Caki2 (cell line): Measurements from ENCODE around the gene HSD11B1. TPM values are rescaled to one million over a fixed set of nuclear protein-coding genes. Genes with fewer than 3 reads are reported as not detected.

Experiments used
- DNase-seq: peaks from one replicate; pipeline ENCODE4 v3.0.0-alpha.2; 2015; ENCODE audit warnings: low read depth
- in situ Hi-C: cut with HindIII; loops from 2 replicates; pipeline ENCODE4 v1.10.0; 2016; ENCODE audit warnings: low sequenced_read_pairs, low pct_unique_long_range_greater_than_20kb, mixed read lengths
- total RNA-seq: library from RNA; depleted of rRNA; stranded (reverse); fragments of >200 nt; shearing (Covaris generic); gene quantifications from 2 replicates; pipeline ENCODE4 v1.2.3, GENCODE V29; 2014; ENCODE audit warnings: low replicate concordance; rRNA removed

HSD11B1 gene
- total RNA-seq, 1 experiment from 2014 or later: not detected

- in situ Hi-C loops: no loop called here
- DNase-seq: no peak
These were observed 64.7 kb downstream of the HSD11B1 start for GRCh38 chr1:209769171-209769904.

GRCh38 chr1:209769971-209770370 lies 65.3 kb downstream of the HSD11B1 start:
- in situ Hi-C loops: no loop called here
- DNase-seq: no peak

GRCh38 chr1:209770636-209771415 lies 66.2 kb downstream of the HSD11B1 start:
- in situ Hi-C loops: no loop called here
- DNase-seq: no peak

- DNase-seq: no peak
- in situ Hi-C loops: no loop called here
These were observed 67.5 kb downstream of the HSD11B1 start for GRCh38 chr1:209772126-209772525.

- in situ Hi-C loops: no loop called here
- no peak for DNase-seq
These were observed 69.9 kb downstream of the HSD11B1 start for GRCh38 chr1:209774592-209774991.

- in situ Hi-C loops: no loop called here
- DNase-seq: no peak
These were observed 71.0 kb downstream of the HSD11B1 start for GRCh38 chr1:209775678-209776077.

- in situ Hi-C loops: no loop called here
- no peak for DNase-seq
These were observed 72.9 kb downstream of the HSD11B1 start for GRCh38 chr1:209777587-209777986.

- DNase-seq: no peak
- in situ Hi-C loops: no loop called here
These were observed 73.5 kb downstream of the HSD11B1 start for GRCh38 chr1:209778102-209778501.

- no peak for DNase-seq
- in situ Hi-C loops: no loop called here
These were observed 75.6 kb downstream of the HSD11B1 start for GRCh38 chr1:209780268-209780667.

GRCh38 chr1:209783386-209783785 lies 78.7 kb downstream of the HSD11B1 start:
- in situ Hi-C loops: no loop called here
- no peak for DNase-seq

Other genes with a start within 250 kb of the HSD11B1 start
- gene CAMK1G, start 121.1 kb upstream of the HSD11B1 start, total RNA-seq: 0.47 TPM in 1 of 2 replicates, not detected in the other
- 59.6 and 77.3 TPM in 2 replicates for gene LAMB3, start 52.4 kb upstream of the HSD11B1 start, total RNA-seq
- gene G0S2, start 29.4 kb upstream of the HSD11B1 start, total RNA-seq: 8.1 and 48.4 TPM in 2 replicates
- not detected in 2 replicates for gene TRAF3IP3, start 51.2 kb downstream of the HSD11B1 start, total RNA-seq
- 5.2 and 5.9 TPM in 2 replicates for gene C1orf74, start 79.7 kb downstream of the HSD11B1 start, total RNA-seq
- not detected in 2 replicates for gene IRF6, start 101.3 kb downstream of the HSD11B1 start, total RNA-seq
- gene UTP25, start 123.1 kb downstream of the HSD11B1 start, total RNA-seq: 7.4 and 8.3 TPM in 2 replicates
- 0.23 TPM in 1 of 2 replicates, not detected in the other for gene SYT14, start 233.4 kb downstream of the HSD11B1 start, total RNA-seq